ENCODE measurements around the gene ARSJ.
"Not testable (repeated sequence)": the region's sequence is repeated elsewhere in the genome, so short reads cannot be mapped to it uniquely, and the experiment has no call there.

Gene ARSJ

GRCh38 chr4:113943085-113943484 lies 36.4 kb downstream of the ARSJ start:
- Histone ChIP-seq H3K36me3 (ENCODE audit: insufficient read depth, low read length) (no peaks in the 10 kb centered on the region), H3K9me3 (ENCODE audit: insufficient read depth, low read depth, low read length) (no peaks in the 10 kb centered on the region), H3K27me3 (ENCODE audit: insufficient read depth, low read length, poor library complexity, severe bottlenecking) (no peaks in the 10 kb centered on the region), H3K9ac (ENCODE audit: low read depth, low read length, poor library complexity, severe bottlenecking) (no peak overlapping the region), H4K20me1 (ENCODE audit: insufficient read depth, low read length, poor library complexity, severe bottlenecking) (no peaks in the 10 kb centered on the region), H3K4me3 (ENCODE audit: low read length, poor library complexity, severe bottlenecking) (no peak overlapping the region), H3K9me2 (replicated peaks; ENCODE audit: low read depth, low read length) (no peaks in the 10 kb centered on the region), H3F3A (ENCODE audit: low read depth) (0 out of 2 replicates have a peak, but pooled peaks cover 3% of the 10 kb centered on the region), H2AFZ (ENCODE audit: low read length) (no peak overlapping the region), H3K4me2 (ENCODE audit: low read depth, low read length, poor library complexity, severe bottlenecking) (no peak overlapping the region), H3K4me1 (ENCODE audit: insufficient read depth, low read length, poor library complexity, severe bottlenecking) (peaks cover 31% of the 10 kb centered on the region), H3K79me2 (ENCODE audit: insufficient read depth, low read length) (no peaks in the 10 kb centered on the region)
- TF ChIP-seq EZH2phosphoT487 (IDR thresholded peaks at IDR 0.05; ENCODE audit: borderline replicate concordance) (no peak), CTCF (conservative IDR thresholded peaks at IDR 0.05; ENCODE audit: low read length) (no peak)

DNA sequence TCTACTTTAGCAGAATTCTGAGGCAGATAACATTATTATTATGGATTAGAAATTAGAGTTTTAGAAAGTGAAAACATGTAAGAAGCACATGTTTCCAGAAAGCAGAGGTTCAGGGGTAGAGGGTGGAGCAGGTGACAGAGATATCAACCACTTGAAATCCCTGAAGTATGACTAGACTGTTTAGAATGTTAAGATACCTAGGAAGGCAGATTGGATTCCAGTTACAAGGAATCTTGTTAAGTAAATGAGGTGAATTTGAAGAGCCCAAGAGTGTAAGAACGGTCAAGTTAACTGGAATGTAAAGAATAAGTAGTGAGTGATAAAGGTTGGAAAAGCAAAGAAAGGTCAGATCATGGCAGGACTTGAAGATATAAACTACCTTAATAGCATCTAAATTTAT lies 37.6 kb downstream of the ARSJ start:
- no peaks in the 10 kb centered on the region for H3K9me2 ChIP-seq (replicated peaks; ENCODE audit: low read depth, low read length)
- no peak overlapping the region for H3K9ac ChIP-seq (ENCODE audit: low read depth, low read length, poor library complexity, severe bottlenecking)
- no peaks in the 10 kb centered on the region for H3K79me2 ChIP-seq (ENCODE audit: insufficient read depth, low read length)
- TF ChIP-seq EZH2phosphoT487 (IDR thresholded peaks at IDR 0.05; ENCODE audit: borderline replicate concordance) (no peak), CTCF (conservative IDR thresholded peaks at IDR 0.05; ENCODE audit: low read length) (no peak)
- peaks cover 31% of the 10 kb centered on the region for H3K4me1 ChIP-seq (ENCODE audit: insufficient read depth, low read length, poor library complexity, severe bottlenecking)
- H3K4me2 ChIP-seq (ENCODE audit: low read depth, low read length, poor library complexity, severe bottlenecking), result no peak overlapping the region
- 0 out of 2 replicates have a peak, but pooled peaks cover 3% of the 10 kb centered on the region for H3F3A ChIP-seq (ENCODE audit: low read depth)
- no peak overlapping the region for H3K4me3 ChIP-seq (ENCODE audit: low read length, poor library complexity, severe bottlenecking)
- H3K36me3 ChIP-seq (ENCODE audit: insufficient read depth, low read length), result no peaks in the 10 kb centered on the region
- H3K9me3 ChIP-seq (ENCODE audit: insufficient read depth, low read depth, low read length), result no peaks in the 10 kb centered on the region
- no peaks in the 10 kb centered on the region for H3K27me3 ChIP-seq (ENCODE audit: insufficient read depth, low read length, poor library complexity, severe bottlenecking)
- no peak overlapping the region for H2AFZ ChIP-seq (ENCODE audit: low read length)
- no peaks in the 10 kb centered on the region for H4K20me1 ChIP-seq (ENCODE audit: insufficient read depth, low read length, poor library complexity, severe bottlenecking)

DNA sequence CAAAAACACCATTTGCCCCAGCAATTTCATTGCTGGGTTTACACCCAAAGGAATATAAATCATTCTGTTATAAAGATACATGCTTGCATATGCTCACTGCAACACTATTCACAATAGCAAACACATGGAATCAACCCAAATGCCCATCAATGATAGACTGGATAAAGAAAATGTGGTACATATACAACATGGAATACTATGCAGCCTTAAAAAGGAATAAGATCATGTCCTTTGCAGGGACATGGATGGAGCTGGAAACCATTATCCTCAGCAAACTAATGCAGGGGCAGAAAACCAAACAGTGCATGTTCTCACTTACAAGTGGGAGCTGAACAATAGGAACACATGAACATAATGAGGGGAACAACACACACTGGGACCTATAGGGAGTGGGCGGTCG lies 39.3 kb downstream of the ARSJ start:
- H3F3A ChIP-seq (ENCODE audit: low read depth); H3K9me3 ChIP-seq (ENCODE audit: insufficient read depth, low read depth, low read length); H3K9me2 ChIP-seq (replicated peaks; ENCODE audit: low read depth, low read length); H2AFZ ChIP-seq (ENCODE audit: low read length); H3K4me3 ChIP-seq (ENCODE audit: low read length, poor library complexity, severe bottlenecking); H3K9ac ChIP-seq (ENCODE audit: low read depth, low read length, poor library complexity, severe bottlenecking); H4K20me1 ChIP-seq (ENCODE audit: insufficient read depth, low read length, poor library complexity, severe bottlenecking); H3K36me3 ChIP-seq (ENCODE audit: insufficient read depth, low read length); H3K79me2 ChIP-seq (ENCODE audit: insufficient read depth, low read length); H3K4me2 ChIP-seq (ENCODE audit: low read depth, low read length, poor library complexity, severe bottlenecking); H3K27me3 ChIP-seq (ENCODE audit: insufficient read depth, low read length, poor library complexity, severe bottlenecking): not testable (repeated sequence)
- peaks cover 21% of the 10 kb centered on the region for H3K4me1 ChIP-seq (ENCODE audit: insufficient read depth, low read length, poor library complexity, severe bottlenecking)

DNA sequence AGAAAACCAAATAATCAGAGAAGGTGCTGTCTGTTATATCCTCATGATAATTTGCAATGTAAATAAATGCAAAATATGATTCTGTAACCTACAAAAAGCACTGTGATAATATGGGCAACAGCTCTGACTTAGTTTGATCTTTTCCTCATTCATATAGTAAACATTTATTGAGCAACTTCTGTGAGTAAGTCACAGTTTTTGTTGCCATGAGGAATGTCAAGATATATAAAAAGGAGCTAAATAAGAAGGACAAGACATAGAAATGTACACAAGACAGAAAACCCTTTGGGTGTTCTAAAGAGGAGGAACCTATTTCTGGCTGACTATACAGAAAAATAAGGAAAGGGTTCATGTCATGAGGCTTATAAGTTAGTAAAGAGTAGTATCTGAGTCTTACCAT lies 44.3 kb downstream of the ARSJ start:
- Histone ChIP-seq H3K9ac (ENCODE audit: low read depth, low read length, poor library complexity, severe bottlenecking) (no peak overlapping the region), H3K27me3 (ENCODE audit: insufficient read depth, low read length, poor library complexity, severe bottlenecking) (no peaks in the 10 kb centered on the region), H2AFZ (ENCODE audit: low read length) (no peak overlapping the region), H4K20me1 (ENCODE audit: insufficient read depth, low read length, poor library complexity, severe bottlenecking) (no peaks in the 10 kb centered on the region), H3K9me3 (ENCODE audit: insufficient read depth, low read depth, low read length) (no peaks in the 10 kb centered on the region), H3K4me2 (ENCODE audit: low read depth, low read length, poor library complexity, severe bottlenecking) (no peak overlapping the region), H3K79me2 (ENCODE audit: insufficient read depth, low read length) (no peaks in the 10 kb centered on the region), H3K4me1 (ENCODE audit: insufficient read depth, low read length, poor library complexity, severe bottlenecking) (no peaks in the 10 kb centered on the region), H3K9me2 (replicated peaks; ENCODE audit: low read depth, low read length) (no peaks in the 10 kb centered on the region), H3F3A (ENCODE audit: low read depth) (0 out of 2 replicates have a peak, but pooled peaks cover 3% of the 10 kb centered on the region), H3K4me3 (ENCODE audit: low read length, poor library complexity, severe bottlenecking) (no peak overlapping the region), H3K36me3 (ENCODE audit: insufficient read depth, low read length) (no peaks in the 10 kb centered on the region)
- no peak for TF ChIP-seq EZH2phosphoT487 (IDR thresholded peaks at IDR 0.05; ENCODE audit: borderline replicate concordance)
- TF ChIP-seq CTCF (conservative IDR thresholded peaks at IDR 0.05; ENCODE audit: low read length), result no peak

DNA sequence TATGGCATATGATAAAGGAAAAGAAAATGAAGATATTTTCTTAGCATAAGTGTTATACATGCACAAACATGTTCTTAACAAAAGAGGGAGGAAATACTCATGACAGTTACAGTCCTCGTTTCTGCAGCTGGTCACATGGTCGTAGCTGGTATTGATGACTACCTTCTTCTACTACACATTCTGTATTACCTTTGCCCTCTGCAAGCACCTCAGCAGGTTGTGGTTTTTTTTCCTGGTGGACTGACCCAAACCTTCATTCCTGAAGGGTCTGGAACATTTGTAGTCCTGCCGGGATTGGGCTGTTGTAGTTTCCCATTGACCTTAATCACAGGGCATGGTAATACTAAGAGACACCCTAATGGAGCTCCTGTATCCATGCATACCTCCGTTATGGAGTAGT lies 54.7 kb downstream of the ARSJ start:
- not testable (repeated sequence) for H4K20me1 ChIP-seq (ENCODE audit: insufficient read depth, low read length, poor library complexity, severe bottlenecking); H3K4me2 ChIP-seq (ENCODE audit: low read depth, low read length, poor library complexity, severe bottlenecking); H2AFZ ChIP-seq (ENCODE audit: low read length); H3F3A ChIP-seq (ENCODE audit: low read depth); H3K9ac ChIP-seq (ENCODE audit: low read depth, low read length, poor library complexity, severe bottlenecking); H3K4me3 ChIP-seq (ENCODE audit: low read length, poor library complexity, severe bottlenecking); H3K36me3 ChIP-seq (ENCODE audit: insufficient read depth, low read length); H3K9me2 ChIP-seq (replicated peaks; ENCODE audit: low read depth, low read length); H3K27me3 ChIP-seq (ENCODE audit: insufficient read depth, low read length, poor library complexity, severe bottlenecking); H3K79me2 ChIP-seq (ENCODE audit: insufficient read depth, low read length); H3K4me1 ChIP-seq (ENCODE audit: insufficient read depth, low read length, poor library complexity, severe bottlenecking); H3K9me3 ChIP-seq (ENCODE audit: insufficient read depth, low read depth, low read length)
